NCI-H2227 treated with DMSO at 0.1 percent for 48 hours (cell line): ENCODE results near the gene CUX1.
"Not testable (repeated sequence)": the region's sequence is repeated elsewhere in the genome, so short reads cannot be mapped to it uniquely, and the experiment has no call there.

Experiments used
- DNase-seq: peaks from one replicate; lab custom pipeline; 2025; lab: John Stamatoyannopoulos, UW

The CUX1 gene

GRCh38 chr7:101917566-101917965 is 100.1 kb downstream of the CUX1 start:
- no peak for DNase-seq

DNA sequence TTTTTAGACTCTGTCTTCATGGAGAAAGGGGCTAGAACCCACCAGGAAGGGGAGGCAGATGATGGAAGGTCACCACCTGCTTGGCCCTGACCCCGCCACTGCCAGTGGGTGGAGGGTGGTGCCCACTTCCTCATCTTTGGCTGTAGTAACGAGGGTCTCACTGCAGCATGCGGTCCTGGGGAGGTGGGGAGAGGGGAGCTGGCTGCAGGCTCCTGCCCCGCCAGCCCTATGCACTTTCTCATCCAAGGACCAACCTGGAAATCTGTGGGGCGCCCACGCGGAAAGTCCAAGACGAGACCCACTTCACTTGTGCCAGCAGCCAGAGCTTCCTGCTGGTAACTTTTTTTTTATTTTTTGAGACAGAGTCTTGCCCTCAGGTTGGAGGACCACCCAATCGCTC is 101.0 kb downstream of the CUX1 start:
- DNase-seq = no peak

GRCh38 chr7:101919363-101920115 is 102.1 kb downstream of the CUX1 start:
- DNase-seq = no peak

- DNase-seq = no peak
These were observed 103.6 kb downstream of the CUX1 start for GRCh38 chr7:101921061-101921460.

DNA sequence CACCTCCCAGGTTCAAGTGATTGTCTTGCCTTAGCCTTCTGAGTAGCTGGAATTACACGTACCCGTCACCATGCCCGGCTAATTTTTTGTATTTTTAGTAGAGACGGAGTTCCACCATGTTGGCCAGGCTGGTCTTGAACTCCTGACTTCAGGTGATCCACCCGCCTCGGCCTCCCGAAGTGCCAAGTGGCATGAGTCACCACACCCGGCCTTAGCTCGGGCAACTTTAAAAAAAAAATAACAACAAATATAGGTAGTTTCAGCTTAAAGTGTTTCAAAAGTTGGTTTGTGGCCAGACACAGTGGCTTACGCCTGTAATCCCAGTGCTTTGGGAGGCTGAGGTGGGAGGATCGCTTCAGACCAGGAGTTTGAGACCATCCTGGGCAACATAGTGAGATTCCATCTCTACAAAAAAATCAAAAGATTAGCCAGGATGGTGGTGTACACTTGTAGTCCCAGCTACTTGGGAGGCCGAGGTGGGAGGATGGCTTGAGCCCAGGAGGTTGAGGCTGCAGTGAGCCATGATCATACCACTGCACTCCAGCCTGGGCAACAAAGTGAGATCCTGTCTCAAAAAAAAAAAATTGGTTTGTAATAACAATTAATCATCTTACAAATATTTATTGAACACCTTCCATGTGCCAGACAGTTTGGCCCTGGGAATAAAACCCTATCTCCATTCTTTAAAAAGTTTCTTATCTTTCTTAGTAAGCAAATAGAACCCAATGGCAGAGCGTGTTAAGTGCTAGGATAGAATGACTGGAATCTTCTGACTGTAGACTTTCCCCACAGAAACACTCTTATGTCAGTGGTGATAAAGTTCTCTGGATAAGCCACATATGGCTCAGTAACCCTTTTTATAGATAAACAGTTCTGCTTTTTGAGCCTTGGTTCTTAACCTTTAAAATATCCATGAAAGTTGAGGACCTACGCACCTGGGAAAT is 104.4 kb downstream of the CUX1 start:
- not testable (repeated sequence) for DNase-seq

- DNase-seq = no peak
These were observed 105.5 kb downstream of the CUX1 start for GRCh38 chr7:101922631-101923601.

DNA sequence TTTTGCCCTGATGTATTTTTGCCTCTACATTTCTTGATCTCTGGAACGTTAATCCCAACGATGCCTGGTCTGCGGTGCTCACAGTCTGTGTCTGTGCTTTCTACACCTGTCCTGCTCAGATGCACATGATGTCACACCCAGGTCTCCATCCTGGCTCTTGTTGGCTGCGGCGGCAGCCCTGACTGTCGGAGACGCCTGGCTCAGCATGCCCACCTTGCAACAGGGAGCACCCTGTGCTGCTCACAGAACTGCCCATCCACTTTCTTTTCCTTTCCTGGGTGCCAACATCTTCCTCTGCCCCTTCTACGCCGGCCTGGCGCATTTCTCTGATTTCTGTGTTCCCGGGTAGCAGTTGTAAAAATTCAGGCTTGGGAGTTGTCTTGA is 106.2 kb downstream of the CUX1 start:
- DNase-seq = no peak

GRCh38 chr7:101924171-101924570 is 106.7 kb downstream of the CUX1 start:
- no peak for DNase-seq

GRCh38 chr7:101926265-101926664 is 108.8 kb downstream of the CUX1 start:
- DNase-seq = no peak

- DNase-seq = no peak
These were observed 110.0 kb downstream of the CUX1 start for GRCh38 chr7:101927389-101927788.

DNA sequence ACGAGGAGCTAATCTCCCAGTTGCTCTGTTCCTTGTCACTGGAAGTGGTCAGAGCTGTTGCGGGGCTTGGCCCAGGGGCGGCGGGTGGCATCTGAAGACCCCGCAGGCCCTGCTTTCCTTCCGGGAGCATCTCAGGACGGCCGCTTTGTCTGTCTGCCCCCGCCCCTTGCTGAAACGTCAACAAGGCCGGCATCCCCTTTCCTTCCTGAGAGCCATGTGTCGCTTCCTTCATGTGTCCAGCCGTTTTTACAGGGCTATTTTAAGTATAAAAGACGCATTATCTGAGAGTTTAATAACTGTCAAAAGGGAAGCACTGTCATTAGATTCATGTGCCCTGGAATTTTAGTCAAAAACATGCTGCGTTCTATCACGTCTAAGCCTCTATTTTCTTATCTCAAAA is 110.4 kb downstream of the CUX1 start:
- DNase-seq = peak; percentile 71

- DNase-seq = peak; percentile 36
These were observed 111.8 kb downstream of the CUX1 start for GRCh38 chr7:101929256-101929655.

DNA sequence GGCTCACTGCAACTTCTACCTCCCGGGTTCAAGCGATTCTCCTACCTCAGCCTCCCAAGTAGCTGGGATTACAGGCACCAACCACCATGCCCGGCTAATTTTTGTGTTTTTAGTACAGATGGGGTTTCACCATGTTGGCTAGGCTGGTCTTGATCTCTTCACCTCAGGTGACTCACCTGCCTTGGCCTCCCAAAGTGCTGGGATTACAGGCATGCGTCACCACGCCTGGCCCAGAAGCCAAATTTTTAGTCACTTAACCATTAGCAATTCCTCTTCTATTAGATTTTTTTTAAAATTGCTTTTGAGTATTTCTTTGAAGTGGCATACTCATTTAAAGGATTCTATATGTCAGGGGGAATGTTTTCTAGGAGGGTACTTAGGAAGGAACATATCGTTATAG is 112.5 kb downstream of the CUX1 start:
- DNase-seq = not testable (repeated sequence)

GRCh38 chr7:101932083-101932482 is 114.7 kb downstream of the CUX1 start:
- no peak for DNase-seq

DNA sequence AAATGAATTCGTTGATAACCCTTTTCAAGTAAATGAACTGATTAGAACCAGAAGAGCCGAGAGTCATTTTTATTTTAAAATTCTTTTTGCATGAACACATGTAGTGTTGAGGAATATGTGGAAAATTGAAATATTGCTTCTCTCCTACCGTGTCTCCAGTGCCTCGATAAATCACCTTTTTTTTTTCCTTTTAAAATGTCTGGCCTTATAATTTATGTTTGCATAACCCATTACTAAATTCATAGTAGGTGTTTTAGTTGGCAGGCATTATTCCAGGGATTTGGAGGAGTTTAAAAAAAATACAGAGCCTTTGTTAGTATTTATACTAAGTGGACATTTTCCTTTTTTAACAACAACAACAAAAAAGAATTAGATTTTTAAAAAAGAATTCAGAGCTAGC is 115.6 kb downstream of the CUX1 start:
- no peak for DNase-seq

GRCh38 chr7:101933688-101934121 is 116.3 kb downstream of the CUX1 start:
- no peak for DNase-seq

DNA sequence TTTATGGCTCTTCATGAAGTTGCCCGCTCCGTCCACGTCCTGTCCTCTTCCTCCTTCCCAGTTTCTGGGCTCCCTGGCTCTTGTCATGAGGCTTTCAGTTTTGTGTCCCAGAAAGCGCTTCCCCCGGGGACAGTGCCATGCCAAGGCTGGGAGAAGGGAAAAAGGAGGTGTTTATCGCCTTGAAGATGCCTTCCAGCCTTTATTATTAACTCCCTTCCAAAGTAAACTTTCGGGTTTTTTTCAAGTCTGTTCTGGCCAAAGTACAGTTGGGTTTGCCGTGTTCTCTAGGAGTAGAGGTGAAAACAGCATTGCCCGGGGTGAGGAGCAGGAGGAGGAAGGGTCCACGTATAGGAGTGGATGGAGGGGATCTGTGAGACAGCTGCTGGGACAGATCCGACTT is 117.2 kb downstream of the CUX1 start:
- no peak for DNase-seq

DNA sequence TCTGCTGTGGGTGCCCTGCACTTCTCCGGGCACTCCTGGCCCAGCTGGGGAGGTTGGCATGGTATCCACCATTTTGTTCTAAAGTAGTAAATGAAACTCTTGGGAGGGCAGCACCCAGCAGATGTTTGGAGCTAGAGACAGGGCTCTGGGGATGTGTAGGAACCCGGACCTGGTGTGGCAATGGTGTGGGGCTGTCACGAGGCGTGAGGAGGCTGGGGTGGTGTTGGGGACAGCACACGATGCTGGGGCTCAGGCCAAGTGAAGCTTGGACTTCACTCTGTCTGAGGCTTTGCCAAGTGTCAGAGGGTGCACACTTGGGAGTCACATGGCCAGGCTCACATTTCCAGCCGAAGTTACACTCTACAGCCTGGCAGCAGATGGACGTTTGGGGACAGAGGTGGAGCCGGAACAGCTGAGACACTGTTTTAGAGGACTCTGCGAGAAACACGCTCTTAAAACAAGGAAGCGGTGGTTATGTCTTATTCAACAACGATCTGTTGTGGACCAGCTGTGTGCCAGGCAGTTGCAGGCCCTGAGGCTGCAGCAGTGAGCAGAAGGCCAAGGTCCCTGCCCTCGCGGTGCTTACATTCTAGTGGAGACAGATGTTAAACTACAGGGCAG is 118.2 kb downstream of the CUX1 start:
- no peak for DNase-seq

- no peak for DNase-seq
These were observed 118.8 kb downstream of the CUX1 start for GRCh38 chr7:101936223-101936610.

DNA sequence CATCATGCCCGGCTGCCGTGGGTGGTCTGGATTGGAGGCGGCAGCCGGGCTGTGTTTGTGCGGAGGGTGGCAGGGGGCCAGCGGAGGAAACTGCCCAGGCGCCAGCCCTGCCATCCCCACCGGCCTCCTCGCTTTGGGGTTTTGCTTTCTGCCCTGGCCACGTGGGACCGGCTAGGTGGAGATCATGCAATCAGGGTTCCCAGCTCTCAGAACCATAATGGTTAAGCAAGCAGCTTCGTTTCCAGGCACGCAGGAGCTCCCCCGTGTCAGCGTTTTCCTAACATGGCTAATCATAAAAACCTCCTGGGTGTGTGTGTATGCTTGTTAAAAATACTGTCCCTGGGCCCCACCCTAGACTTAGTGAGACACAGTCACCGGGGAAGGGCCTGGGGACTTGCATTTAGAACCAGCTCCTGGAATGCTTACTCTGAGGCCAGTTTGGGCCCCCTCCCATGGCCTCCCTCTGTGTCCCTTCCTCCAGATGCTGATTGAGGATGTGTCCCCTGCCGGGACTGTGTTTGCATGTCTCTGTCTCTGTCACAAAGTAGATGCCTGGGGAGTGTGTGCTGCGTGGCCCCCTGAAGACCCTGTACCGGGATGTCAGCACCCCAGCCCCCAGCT is 119.3 kb downstream of the CUX1 start:
- DNase-seq = no peak
